CD4-positive, alpha-beta T cell (primary cell): ENCODE data around the gene PDE10A. TPM values are rescaled to one million over a fixed set of nuclear protein-coding genes. Genes with fewer than 3 reads are reported as not detected.

Source experiments
- ATAC-seq: fragments of 200-7000 bp; cut with Tn5 transposase; one replicate; pipeline ENCODE4 v1.10.0; 2022; ENCODE audit warnings: mild to moderate bottlenecking; ENCODE audit not compliant: poor library complexity
- CTCF ChIA-PET: fragments of 350-600 bp; sonication (Branson Sonifier 250); formaldehyde crosslinking; loops from one replicate; lab custom pipeline; 2021; ENCODE audit warnings: antibody characterized with exemption, inconsistent platforms; lab: Charles Lee
- POLR2A ChIA-PET: fragments of 350-600 bp; sonication (Branson Sonifier 250); formaldehyde crosslinking; loops from one replicate; lab custom pipeline; 2021; ENCODE audit warnings: antibody characterized with exemption, inconsistent platforms; lab: Charles Lee
- DNase-seq, 14 experiments: peaks; one replicate each; pipeline ENCODE4 v3.0.0-alpha.2; 2013 to 2020; ENCODE audit warnings: mixed read lengths in 2 of 14
- H3K27ac ChIP-seq, 2 donors: one replicate each; pipeline versions ENCODE4 v1.5.1 to v1.7.0; 2013; ENCODE audit warnings: low read length in 2 of 2, low read depth in 1 of 2, mild to moderate bottlenecking in 1 of 2
- H3K27me3 ChIP-seq, 2 experiments: 1 replicate in 1 of 2; 2 replicates in 1 of 2; pipeline versions ENCODE4 v1.6.1 to v1.7.0; 2013; ENCODE audit warnings: low read length in 2 of 2, control low read depth in 1 of 2, mild to moderate bottlenecking in 1 of 2, moderate library complexity in 1 of 2; ENCODE audit not compliant: insufficient read depth in 2 of 2, control insufficient read depth in 1 of 2
- H3K36me3 ChIP-seq: one replicate; pipeline ENCODE4 v1.6.1; 2013; ENCODE audit warnings: low read length, control low read depth; ENCODE audit not compliant: insufficient read depth
- H3K4me1 ChIP-seq: one replicate; pipeline ENCODE4 v1.6.1; 2013; ENCODE audit warnings: low read length, control low read depth; ENCODE audit not compliant: insufficient read depth
- H3K4me3 ChIP-seq: one replicate; pipeline ENCODE4 v1.5.1; 2013; ENCODE audit warnings: mild to moderate bottlenecking, low read length, moderate library complexity
- H3K9me3 ChIP-seq, 2 experiments: 1 replicate in 1 of 2; 2 replicates in 1 of 2; pipeline versions ENCODE4 v1.6.1 to v1.7.0; 2013; ENCODE audit warnings: low read length in 2 of 2, mild to moderate bottlenecking in 2 of 2, control low read depth in 1 of 2, moderate library complexity in 1 of 2; ENCODE audit not compliant: control insufficient read depth in 1 of 2, insufficient read depth in 1 of 2
- H3K27ac Mint-ChIP-seq: one replicate; pipeline ENCODE4 v1.8.0; 2020; ENCODE audit warnings: mixed read lengths
- H3K27me3 Mint-ChIP-seq: one replicate; pipeline ENCODE4 v1.8.0; 2021; ENCODE audit warnings: mixed read lengths
- H3K36me3 Mint-ChIP-seq: one replicate; pipeline ENCODE4 v1.8.0; 2021; ENCODE audit warnings: low read depth, mixed read lengths
- H3K4me1 Mint-ChIP-seq: one replicate; pipeline ENCODE4 v1.8.0; 2021; ENCODE audit warnings: low read depth, mixed read lengths
- H3K4me3 Mint-ChIP-seq: one replicate; pipeline ENCODE4 v1.8.0; 2020; ENCODE audit warnings: mild to moderate bottlenecking, mixed read lengths
- H3K9me3 Mint-ChIP-seq: one replicate; pipeline ENCODE4 v1.8.0; 2020; ENCODE audit warnings: mixed read lengths
- intact Hi-C, 2 experiments: fragments of 100-400 bp; cut with DNase I in 1 of 2; cut with micrococcal nuclease in 1 of 2; formaldehyde crosslinking; loops; one replicate each; pipeline versions ENCODE4 v1.15.1 to v1.9.0; 2023 to 2025; cut with DNase I, micrococcal nuclease
- total RNA-seq, 174 experiments: library from RNA in 2 of 174; stranded (reverse) in 2 of 174; gene quantifications; one replicate each; pipeline ENCODE4 v1.2.3 and lab custom pipeline; 2021 to 2026
- TF ChIP-seq, protein P1 (sequence below): fragments of 200-600 bp; IDR thresholded peaks from one replicate; pipeline ENCODE4 v1.8.0; 2022; ENCODE audit warnings: antibody characterized with exemption, mild to moderate bottlenecking

Gene PDE10A
- total RNA-seq, 2 experiments from 2014 or later, result not detected

DNA sequence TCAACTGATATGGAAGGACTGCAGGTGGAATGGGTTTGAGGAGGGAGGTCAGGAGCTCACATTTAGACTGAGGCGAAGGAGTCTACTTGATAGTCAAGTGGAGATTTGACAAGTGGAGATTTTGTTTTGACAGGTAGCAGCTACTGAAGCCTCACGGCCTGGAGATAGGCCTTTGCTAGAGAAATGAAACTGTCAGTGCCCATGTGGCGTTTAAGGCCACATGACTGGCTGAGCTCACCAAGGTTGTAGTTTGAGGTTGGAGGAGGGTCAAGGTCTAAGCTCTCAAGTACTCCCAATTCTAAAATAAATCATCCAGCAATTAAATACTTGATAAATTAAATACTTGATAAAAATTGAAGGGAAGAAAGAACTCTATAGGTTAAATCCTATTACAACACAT, 273.5 kb downstream of the PDE10A start:
- Mint-ChIP-seq H3K36me3 (no peaks in the 10 kb centered on the region), H3K27me3 (no peaks in the 10 kb centered on the region), H3K27ac (no peak overlapping the region), H3K9me3 (peaks cover 8% of the 10 kb centered on the region), H3K4me3 (no peak overlapping the region), H3K4me1 (no peaks in the 10 kb centered on the region)
- H3K4me1 ChIP-seq, result no peaks in the 10 kb centered on the region
- intact Hi-C loops, result no loop called here
- no peaks in the 10 kb centered on the region for H3K36me3 ChIP-seq
- TF ChIP-seq, protein P1, sequence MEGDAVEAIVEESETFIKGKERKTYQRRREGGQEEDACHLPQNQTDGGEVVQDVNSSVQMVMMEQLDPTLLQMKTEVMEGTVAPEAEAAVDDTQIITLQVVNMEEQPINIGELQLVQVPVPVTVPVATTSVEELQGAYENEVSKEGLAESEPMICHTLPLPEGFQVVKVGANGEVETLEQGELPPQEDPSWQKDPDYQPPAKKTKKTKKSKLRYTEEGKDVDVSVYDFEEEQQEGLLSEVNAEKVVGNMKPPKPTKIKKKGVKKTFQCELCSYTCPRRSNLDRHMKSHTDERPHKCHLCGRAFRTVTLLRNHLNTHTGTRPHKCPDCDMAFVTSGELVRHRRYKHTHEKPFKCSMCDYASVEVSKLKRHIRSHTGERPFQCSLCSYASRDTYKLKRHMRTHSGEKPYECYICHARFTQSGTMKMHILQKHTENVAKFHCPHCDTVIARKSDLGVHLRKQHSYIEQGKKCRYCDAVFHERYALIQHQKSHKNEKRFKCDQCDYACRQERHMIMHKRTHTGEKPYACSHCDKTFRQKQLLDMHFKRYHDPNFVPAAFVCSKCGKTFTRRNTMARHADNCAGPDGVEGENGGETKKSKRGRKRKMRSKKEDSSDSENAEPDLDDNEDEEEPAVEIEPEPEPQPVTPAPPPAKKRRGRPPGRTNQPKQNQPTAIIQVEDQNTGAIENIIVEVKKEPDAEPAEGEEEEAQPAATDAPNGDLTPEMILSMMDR, result no peak
- ChIA-PET POLR2A (no interaction called here), CTCF (no interaction called here)
- H3K4me3 ChIP-seq, result no peak overlapping the region
- no peak overlapping the region for H3K27ac ChIP-seq
- DNase-seq, result no peak
- peaks cover 0 to 12% of the 10 kb centered on the region in 2 experiments for H3K9me3 ChIP-seq
- no peak for ATAC-seq
- H3K27me3 ChIP-seq, result no peaks in the 10 kb centered on the region

DNA sequence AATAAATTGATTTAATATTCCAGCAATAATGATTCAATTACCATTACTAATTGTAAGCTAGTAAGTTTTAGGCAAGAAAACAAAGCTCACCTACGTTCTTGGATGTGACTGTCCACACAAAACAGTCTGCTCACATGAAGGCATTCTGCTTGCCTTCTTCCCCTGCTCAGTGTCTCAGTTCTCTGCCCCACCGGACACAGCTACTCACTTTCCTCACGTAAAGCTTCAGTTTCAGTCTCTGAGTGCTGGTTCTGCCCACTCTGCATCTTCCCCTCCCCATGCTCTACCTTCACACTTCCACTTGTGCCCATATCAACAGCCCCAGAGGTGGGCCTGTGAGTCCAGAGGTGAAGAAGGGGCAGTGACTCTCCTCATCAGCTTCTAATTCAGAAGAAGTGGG, 279.7 kb downstream of the PDE10A start:
- Histone ChIP-seq H3K27me3 (no peaks in the 10 kb centered on the region), H3K4me3 (no peak overlapping the region), H3K4me1 (no peaks in the 10 kb centered on the region), H3K9me3 (peaks cover 0 to 5% of the 10 kb centered on the region in 2 experiments), H3K36me3 (no peaks in the 10 kb centered on the region), H3K27ac (no peak overlapping the region)
- no peak overlapping the region for H3K4me3 Mint-ChIP-seq
- peaks cover 8% of the 10 kb centered on the region for H3K9me3 Mint-ChIP-seq
- intact Hi-C loops, result no loop called here
- ChIA-PET CTCF (no interaction called here), POLR2A (no interaction called here)
- ATAC-seq (no peak), DNase-seq (no peak)
- H3K27ac Mint-ChIP-seq, result no peak overlapping the region
- no peaks in the 10 kb centered on the region for H3K4me1 Mint-ChIP-seq
- H3K36me3 Mint-ChIP-seq, result no peaks in the 10 kb centered on the region
- no peaks in the 10 kb centered on the region for H3K27me3 Mint-ChIP-seq
- TF ChIP-seq, protein P1, result no peak

DNA sequence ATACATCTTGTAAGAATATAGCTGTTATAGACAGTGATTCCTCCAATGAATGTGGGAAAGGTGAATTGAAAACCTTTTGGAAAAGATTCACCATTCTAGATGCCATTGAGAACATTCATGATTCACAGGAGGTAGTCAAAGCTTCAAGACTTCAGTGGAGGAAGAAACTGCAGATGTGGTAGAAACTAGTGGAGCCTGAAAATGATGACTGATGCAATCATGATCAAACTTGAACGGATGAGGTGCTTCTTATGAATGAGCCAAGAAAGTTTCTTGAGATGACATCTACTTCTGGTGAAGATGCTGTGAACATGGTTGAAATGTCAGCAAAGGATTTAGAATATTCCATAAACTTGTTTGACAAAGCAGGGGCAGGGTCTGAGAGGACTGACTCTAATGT, 286.9 kb downstream of the PDE10A start:
- H3K4me1 ChIP-seq, result no peaks in the 10 kb centered on the region
- no peak overlapping the region for H3K27ac Mint-ChIP-seq
- ATAC-seq, result no peak
- peaks cover 0 to 3% of the 10 kb centered on the region in 2 experiments for H3K9me3 ChIP-seq
- CTCF ChIA-PET, result no interaction called here
- intact Hi-C loops, result no loop called here
- H3K4me1 Mint-ChIP-seq, result no peaks in the 10 kb centered on the region
- H3K9me3 Mint-ChIP-seq, result peaks cover 6% of the 10 kb centered on the region
- TF ChIP-seq, protein P1, result no peak
- POLR2A ChIA-PET, result no interaction called here
- H3K27me3 Mint-ChIP-seq, result no peaks in the 10 kb centered on the region
- no peaks in the 10 kb centered on the region for H3K36me3 Mint-ChIP-seq
- H3K27me3 ChIP-seq, result no peaks in the 10 kb centered on the region
- H3K4me3 Mint-ChIP-seq, result no peak overlapping the region
- no peak overlapping the region for H3K4me3 ChIP-seq
- no peak overlapping the region for H3K27ac ChIP-seq
- H3K36me3 ChIP-seq, result no peaks in the 10 kb centered on the region
- no peak for DNase-seq
